Keratinocyte (primary cell): ENCODE results near the gene IFI27. TPM values are rescaled to one million over a fixed set of nuclear protein-coding genes. Genes with fewer than 3 reads are reported as not detected.

Experiments used
- DNase-seq: peaks from one replicate; pipeline ENCODE4 v3.0.0-alpha.2; 2011; ENCODE audit warnings: low read depth, missing footprints, low spot score
- FAIRE-seq: peaks from 2 replicates; lab custom pipeline; 2011; peaks lifted over from hg19 to GRCh38; lab: Jason Lieb, UNC
- H2AFZ ChIP-seq: 2 replicates; pipeline ENCODE4 v1.6.0; 2012; ENCODE audit warnings: low read length, control low read depth, inconsistent platforms; ENCODE audit not compliant: control insufficient read depth
- H3K27ac ChIP-seq: 2 replicates; pipeline ENCODE4 v1.5.1; 2011; ENCODE audit warnings: low read length; ENCODE audit not compliant: control insufficient read depth, insufficient read depth
- H3K27me3 ChIP-seq: 3 replicates; pipeline ENCODE4 v1.6.0; 2011; ENCODE audit warnings: low read length; ENCODE audit not compliant: control insufficient read depth, insufficient read depth; ENCODE audit errors: extremely low read depth
- H3K36me3 ChIP-seq, 2 experiments: 2 replicates in 1 of 2; 3 replicates in 1 of 2; pipeline ENCODE4 v1.5.1; 2011; ENCODE audit warnings: low read length in 2 of 2, mild to moderate bottlenecking in 1 of 2; ENCODE audit not compliant: control insufficient read depth in 2 of 2, insufficient read depth in 2 of 2; ENCODE audit errors: extremely low read depth in 1 of 2
- H3K4me1 ChIP-seq: 3 replicates; pipeline ENCODE4 v1.5.1; 2011; ENCODE audit warnings: low read length; ENCODE audit not compliant: control insufficient read depth, insufficient read depth; ENCODE audit errors: extremely low read depth
- H3K4me2 ChIP-seq: 3 replicates; pipeline ENCODE4 v1.6.0; 2011; ENCODE audit warnings: low read depth, low read length; ENCODE audit not compliant: control insufficient read depth, insufficient read depth; ENCODE audit errors: extremely low read depth
- H3K4me3 ChIP-seq, 3 experiments: fragments of 200-600 bp in 1 of 3; sonication (generic) in 1 of 3; 2 replicates in 2 of 3; 3 replicates in 1 of 3; pipeline ENCODE4 v1.5.1; 2011 to 2016; ENCODE audit warnings: low read length in 3 of 3, mild to moderate bottlenecking in 3 of 3, control low read depth in 2 of 3, inconsistent platforms in 1 of 3, low read depth in 1 of 3, mixed read lengths in 1 of 3, mixed run types in 1 of 3, moderate library complexity in 1 of 3; ENCODE audit not compliant: control insufficient read depth in 2 of 3, insufficient read depth in 2 of 3; ENCODE audit errors: extremely low read depth in 1 of 3
- H3K79me2 ChIP-seq: 2 replicates; pipeline ENCODE4 v1.6.0; 2012; ENCODE audit warnings: low read length; ENCODE audit not compliant: control insufficient read depth, insufficient read depth
- H3K9ac ChIP-seq: 3 replicates; pipeline ENCODE4 v1.6.0; 2011; ENCODE audit warnings: low read length; ENCODE audit not compliant: control insufficient read depth, insufficient read depth; ENCODE audit errors: extremely low read depth
- H3K9me1 ChIP-seq: 3 replicates; pipeline ENCODE4 v1.6.0; 2011; ENCODE audit warnings: low read length; ENCODE audit not compliant: control insufficient read depth, insufficient read depth; ENCODE audit errors: extremely low read depth
- H3K9me3 ChIP-seq: 2 replicates; pipeline ENCODE4 v1.5.1; 2012; ENCODE audit warnings: low read depth, low read length; ENCODE audit not compliant: control insufficient read depth
- H4K20me1 ChIP-seq: 3 replicates; pipeline ENCODE4 v1.6.0; 2011; ENCODE audit warnings: low read length; ENCODE audit not compliant: control insufficient read depth, insufficient read depth; ENCODE audit errors: extremely low read depth
- EZH2 ChIP-seq: IDR thresholded peaks from one replicate; pipeline ENCODE4 v1.6.1; 2012; ENCODE audit warnings: inconsistent platforms, mild to moderate bottlenecking, low read length, moderate library complexity
- dilution Hi-C: fragments of 300-500 bp; cut with MboI; formaldehyde crosslinking; loops from one replicate; pipeline ENCODE4 v1.7.0; 2020; ENCODE audit warnings: low sequenced_read_pairs; ENCODE audit not compliant: extremely low pct_ligation_motif_present
- polyA plus RNA-seq, 5 experiments: library from polyadenylated mRNA; depleted of rRNA in 3 of 5; stranded (reverse) in 3 of 5; stranded (forward) in 1 of 5; unstranded in 1 of 5; fragments of >200 nt; gene quantifications; 1 replicate in 1 of 5; 2 replicates in 3 of 5; 3 replicates in 1 of 5; pipeline versions ENCODE4 v1.2.1 to v1.2.3, GENCODE V29; 2011 to 2012; ENCODE audit warnings: missing spikeins in 2 of 5, low read depth in 1 of 5, low replicate concordance in 1 of 5
- TF ChIP-seq, protein P1 (sequence below), 3 experiments: IDR thresholded peaks in 1 of 3; conservative IDR thresholded peaks in 1 of 3; optimal IDR thresholded peaks in 1 of 3; 2 replicates in 2 of 3; 3 replicates in 1 of 3; pipeline versions ENCODE3 to v1.5.1; 2011; ENCODE audit warnings: low read length in 3 of 3, mild to moderate bottlenecking in 3 of 3, moderate library complexity in 2 of 3, control low read depth in 1 of 3, inconsistent platforms in 1 of 3; ENCODE audit not compliant: insufficient read depth in 2 of 3; ENCODE audit errors: extremely low read depth in 1 of 3

IFI27 gene
- polyA plus RNA-seq, 1 donor (not counting 4 experiments of a cell fraction or from before 2014, with no cell fraction given): 1,132 TPM

DNA sequence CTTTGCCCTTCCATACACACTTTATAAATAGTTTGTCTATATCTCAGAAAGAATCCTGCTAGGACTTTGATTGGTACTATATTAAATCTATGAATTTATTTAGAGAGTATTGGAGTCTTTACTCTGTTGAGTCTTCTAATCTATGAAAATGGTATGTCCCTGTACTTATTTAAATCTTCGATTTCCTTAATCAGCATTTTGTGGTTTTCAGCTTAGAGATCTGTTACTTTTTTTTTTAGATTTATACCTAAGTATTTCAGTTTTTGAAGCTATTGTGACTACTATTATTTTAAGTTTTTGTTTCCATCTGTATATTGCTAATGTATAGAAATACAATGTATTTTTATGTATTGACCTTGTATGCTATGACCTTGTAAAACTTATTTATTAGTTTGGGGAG is 32.3 kb downstream of the IFI27 start:
- Histone ChIP-seq H3K4me2 (no peak overlapping the region), H3K27me3 (no peaks in the 10 kb centered on the region), H3K9me1 (no peaks in the 10 kb centered on the region), H3K79me2 (no peaks in the 10 kb centered on the region), H3K9ac (no peak overlapping the region), H3K4me1 (no peaks in the 10 kb centered on the region), H2AFZ (no peak overlapping the region), H4K20me1 (no peaks in the 10 kb centered on the region), H3K9me3 (no peaks in the 10 kb centered on the region), H3K27ac (no peak overlapping the region), H3K4me3 (no peak overlapping the region), H3K36me3 (no peaks in the 10 kb centered on the region)
- TF ChIP-seq, protein P1, sequence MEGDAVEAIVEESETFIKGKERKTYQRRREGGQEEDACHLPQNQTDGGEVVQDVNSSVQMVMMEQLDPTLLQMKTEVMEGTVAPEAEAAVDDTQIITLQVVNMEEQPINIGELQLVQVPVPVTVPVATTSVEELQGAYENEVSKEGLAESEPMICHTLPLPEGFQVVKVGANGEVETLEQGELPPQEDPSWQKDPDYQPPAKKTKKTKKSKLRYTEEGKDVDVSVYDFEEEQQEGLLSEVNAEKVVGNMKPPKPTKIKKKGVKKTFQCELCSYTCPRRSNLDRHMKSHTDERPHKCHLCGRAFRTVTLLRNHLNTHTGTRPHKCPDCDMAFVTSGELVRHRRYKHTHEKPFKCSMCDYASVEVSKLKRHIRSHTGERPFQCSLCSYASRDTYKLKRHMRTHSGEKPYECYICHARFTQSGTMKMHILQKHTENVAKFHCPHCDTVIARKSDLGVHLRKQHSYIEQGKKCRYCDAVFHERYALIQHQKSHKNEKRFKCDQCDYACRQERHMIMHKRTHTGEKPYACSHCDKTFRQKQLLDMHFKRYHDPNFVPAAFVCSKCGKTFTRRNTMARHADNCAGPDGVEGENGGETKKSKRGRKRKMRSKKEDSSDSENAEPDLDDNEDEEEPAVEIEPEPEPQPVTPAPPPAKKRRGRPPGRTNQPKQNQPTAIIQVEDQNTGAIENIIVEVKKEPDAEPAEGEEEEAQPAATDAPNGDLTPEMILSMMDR (optimal IDR thresholded peaks at IDR 0.05 in 1 of 3, IDR thresholded peaks at IDR 0.05 in 1 of 3, conservative IDR thresholded peaks at IDR 0.05 in 1 of 3; ENCODE audit: extremely low read depth in 1 of 3, insufficient read depth in 2 of 3, low read length in 3 of 3): no peak
- TF ChIP-seq EZH2: no peak
- FAIRE-seq: no peak
- no peak for DNase-seq
- dilution Hi-C loops: no loop called here

DNA sequence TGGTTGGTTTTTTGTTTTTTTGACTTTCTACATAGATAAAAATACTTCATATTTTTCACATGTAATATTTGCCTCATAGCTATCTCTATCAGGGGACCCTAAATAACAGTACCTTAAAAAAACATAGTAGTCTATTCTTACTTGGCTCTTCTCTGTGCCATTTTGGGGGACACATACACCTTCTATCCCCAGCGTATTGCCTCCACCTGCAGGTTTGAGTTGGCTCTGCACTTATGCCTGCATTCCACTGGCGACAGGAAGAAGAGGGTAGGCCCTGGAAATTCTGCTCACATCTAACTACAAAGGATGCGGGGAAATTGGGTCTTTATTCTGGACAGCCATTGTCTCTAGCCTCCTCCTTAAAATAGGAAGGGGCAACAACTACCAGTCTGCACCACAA is 32.7 kb downstream of the IFI27 start:
- Histone ChIP-seq H4K20me1 (no peaks in the 10 kb centered on the region), H3K9ac (no peak overlapping the region), H3K27ac (no peak overlapping the region), H3K4me3 (no peak overlapping the region), H3K36me3 (no peaks in the 10 kb centered on the region), H3K79me2 (no peaks in the 10 kb centered on the region), H3K27me3 (no peaks in the 10 kb centered on the region), H3K9me3 (no peaks in the 10 kb centered on the region), H2AFZ (no peak overlapping the region), H3K4me2 (no peak overlapping the region), H3K9me1 (no peaks in the 10 kb centered on the region), H3K4me1 (no peaks in the 10 kb centered on the region)
- FAIRE-seq (no peak), DNase-seq (no peak)
- TF ChIP-seq, protein P1 (optimal IDR thresholded peaks at IDR 0.05 in 1 of 3, IDR thresholded peaks at IDR 0.05 in 1 of 3, conservative IDR thresholded peaks at IDR 0.05 in 1 of 3; ENCODE audit: extremely low read depth in 1 of 3, insufficient read depth in 2 of 3, low read length in 3 of 3): peak; percentile 46 to 57 (median 52)
- TF ChIP-seq EZH2: no peak
- dilution Hi-C loops: no loop called here
